Measurements from ENCODE around the gene C3orf52.

C3orf52 gene

GRCh38 chr3:112119962-112120836, 34.0 kb downstream of the C3orf52 start:
- no peak for DNase-seq

- no peak for DNase-seq
These were observed 35.7 kb downstream of the C3orf52 start for GRCh38 chr3:112121577-112122547.

GRCh38 chr3:112122870-112123269, 36.7 kb downstream of the C3orf52 start:
- DNase-seq = no peak

GRCh38 chr3:112123548-112123947, 37.4 kb downstream of the C3orf52 start:
- DNase-seq = no peak

GRCh38 chr3:112124907-112125607, 38.9 kb downstream of the C3orf52 start:
- DNase-seq = no peak

GRCh38 chr3:112126511-112126911, 40.3 kb downstream of the C3orf52 start:
- DNase-seq = peak; percentile 15

GRCh38 chr3:112127522-112128494, 41.6 kb downstream of the C3orf52 start:
- DNase-seq = no peak

GRCh38 chr3:112128843-112129727, 42.9 kb downstream of the C3orf52 start:
- DNase-seq = no peak

GRCh38 chr3:112129925-112130637, 43.9 kb downstream of the C3orf52 start:
- DNase-seq = no peak

GRCh38 chr3:112130638-112130993, 44.4 kb downstream of the C3orf52 start:
- no peak for DNase-seq

GRCh38 chr3:112131111-112131510, 44.9 kb downstream of the C3orf52 start:
- no peak for DNase-seq

- no peak for DNase-seq
These were observed 45.9 kb downstream of the C3orf52 start for GRCh38 chr3:112132088-112132487.

- DNase-seq = no peak
These were observed 46.4 kb downstream of the C3orf52 start for GRCh38 chr3:112132554-112132953.

- no peak for DNase-seq
These were observed 46.8 kb downstream of the C3orf52 start, which contains the start of gene GCSAM for GRCh38 chr3:112132975-112133448. TSS of gene GCSAM (minus strand) at chr3:112133248. CDS start at chr3:112133120, 128 bp downstream.

- DNase-seq = no peak
These were observed 47.6 kb downstream of the C3orf52 start for GRCh38 chr3:112133626-112134334.

- no peak for DNase-seq
These were observed 48.3 kb downstream of the C3orf52 start for GRCh38 chr3:112134335-112135124.

- DNase-seq = peak; percentile 7
These were observed 49.9 kb downstream of the C3orf52 start for GRCh38 chr3:112136046-112136445.
